Astrocyte (in vitro differentiated cells and primary cell): Measurements from ENCODE around the gene ZMAT1. TPM values are rescaled to one million over a fixed set of nuclear protein-coding genes. Genes with fewer than 3 reads are reported as not detected.

ENCODE experiments used
- DNase-seq: peaks from one replicate; pipeline ENCODE4 v3.0.0-alpha.2; 2010; ENCODE audit warnings: low read depth
- FAIRE-seq: peaks from 2 replicates; lab custom pipeline; 2011; peaks lifted over from hg19 to GRCh38; lab: Jason Lieb, UNC
- H2AFZ ChIP-seq: 2 replicates; pipeline ENCODE4 v1.6.0; 2012; ENCODE audit warnings: low read depth, low read length, inconsistent platforms
- H3K27ac ChIP-seq: 2 replicates; pipeline ENCODE4 v1.5.1; 2011; ENCODE audit warnings: low read depth, low read length, inconsistent platforms
- H3K27me3 ChIP-seq: 2 replicates; pipeline ENCODE4 v1.6.0; 2011; ENCODE audit warnings: low read length, inconsistent platforms; ENCODE audit not compliant: insufficient read depth
- H3K36me3 ChIP-seq: 2 replicates; pipeline ENCODE4 v1.5.1; 2011; ENCODE audit warnings: low read length, inconsistent platforms; ENCODE audit not compliant: insufficient read depth
- H3K4me1 ChIP-seq: 2 replicates; pipeline ENCODE4 v1.5.1; 2011; ENCODE audit warnings: low read length, inconsistent platforms; ENCODE audit not compliant: insufficient read depth
- H3K4me2 ChIP-seq: 2 replicates; pipeline ENCODE4 v1.6.0; 2012; ENCODE audit warnings: low read length, inconsistent platforms
- H3K4me3 ChIP-seq: 2 replicates; pipeline ENCODE4 v1.5.1; 2011; ENCODE audit warnings: low read depth, mild to moderate bottlenecking, low read length, inconsistent platforms; ENCODE audit not compliant: insufficient read depth
- H3K79me2 ChIP-seq: 2 replicates; pipeline ENCODE4 v1.6.0; 2012; ENCODE audit warnings: mild to moderate bottlenecking, low read length, inconsistent platforms; ENCODE audit not compliant: insufficient read depth
- H3K9ac ChIP-seq: 2 replicates; pipeline ENCODE4 v1.6.0; 2012; ENCODE audit warnings: mild to moderate bottlenecking, low read length, inconsistent platforms
- H3K9me3 ChIP-seq: 2 replicates; pipeline ENCODE4 v1.5.1; 2012; ENCODE audit warnings: low read depth, mild to moderate bottlenecking, low read length, inconsistent platforms; ENCODE audit not compliant: insufficient read depth
- H4K20me1 ChIP-seq: 2 replicates; pipeline ENCODE4 v1.6.0; 2012; ENCODE audit warnings: low read length, inconsistent platforms; ENCODE audit not compliant: insufficient read depth
- H3K27ac Mint-ChIP-seq: one replicate; pipeline ENCODE4 v1.8.0; 2021; ENCODE audit warnings: mild to moderate bottlenecking, mixed read lengths; ENCODE audit not compliant: unreplicated experiment
- H3K27me3 Mint-ChIP-seq: one replicate; pipeline ENCODE4 v1.8.0; 2021; ENCODE audit warnings: low read depth, mixed read lengths; ENCODE audit not compliant: unreplicated experiment
- H3K36me3 Mint-ChIP-seq: one replicate; pipeline ENCODE4 v1.8.0; 2021; ENCODE audit warnings: low read depth, mixed read lengths; ENCODE audit not compliant: unreplicated experiment
- H3K4me1 Mint-ChIP-seq: one replicate; pipeline ENCODE4 v1.8.0; 2021; ENCODE audit warnings: low read depth, mixed read lengths; ENCODE audit not compliant: unreplicated experiment
- H3K4me3 Mint-ChIP-seq: one replicate; pipeline ENCODE4 v1.8.0; 2021; ENCODE audit warnings: mild to moderate bottlenecking, moderate library complexity, mixed read lengths; ENCODE audit not compliant: unreplicated experiment
- H3K9me3 Mint-ChIP-seq: one replicate; pipeline ENCODE4 v1.8.0; 2021; ENCODE audit warnings: mild to moderate bottlenecking, mixed read lengths; ENCODE audit not compliant: unreplicated experiment
- CTCF ChIP-seq: IDR thresholded peaks from 2 replicates; pipeline ENCODE4 v1.5.1; 2011; ENCODE audit warnings: low read depth, mild to moderate bottlenecking, inconsistent platforms, low read length, moderate library complexity; ENCODE audit not compliant: insufficient read depth
- EZH2 ChIP-seq: IDR thresholded peaks from 2 replicates; pipeline ENCODE4 v1.6.1; 2012; ENCODE audit warnings: mild to moderate bottlenecking, low read length, inconsistent platforms; ENCODE audit not compliant: insufficient read depth
- total RNA-seq: library from RNA; stranded (reverse); gene quantifications from 2 replicates; pipeline ENCODE4 v1.2.1, GENCODE V29; 2021

The ZMAT1 gene
- total RNA-seq, 1 donor from 2014 or later: 2.0 TPM

- Mint-ChIP-seq H3K9me3 (peaks cover 4% of the 10 kb centered on the region), H3K27me3 (peaks cover 2% of the 10 kb centered on the region), H3K36me3 (no peaks in the 10 kb centered on the region), H3K27ac (no peak overlapping the region), H3K4me3 (no peak overlapping the region), H3K4me1 (peaks cover 5% of the 10 kb centered on the region)
- Histone ChIP-seq H3K4me1 (no peaks in the 10 kb centered on the region), H4K20me1 (no peaks in the 10 kb centered on the region), H3K9me3 (no peaks in the 10 kb centered on the region), H3K36me3 (no peaks in the 10 kb centered on the region), H3K4me2 (no peak overlapping the region), H2AFZ (no peak overlapping the region), H3K79me2 (no peaks in the 10 kb centered on the region), H3K4me3 (no peak overlapping the region), H3K27me3 (no peaks in the 10 kb centered on the region), H3K27ac (no peak overlapping the region), H3K9ac (no peak overlapping the region)
- TF ChIP-seq CTCF: no peak
- TF ChIP-seq EZH2: no peak
- FAIRE-seq: no peak
- no peak for DNase-seq
Observed at GRCh38 chrX:101950581-101950980, 18.8 kb upstream of the ZMAT1 start.

- DNase-seq: no peak
- peaks cover 2% of the 10 kb centered on the region for H3K4me1 Mint-ChIP-seq
- FAIRE-seq: no peak
- peak overlapping the region; percentile 83 for H3K4me3 Mint-ChIP-seq
- Histone ChIP-seq H3K4me3 (no peak overlapping the region), H3K9ac (no peak overlapping the region), H4K20me1 (no peaks in the 10 kb centered on the region), H3K79me2 (no peaks in the 10 kb centered on the region), H3K27me3 (no peaks in the 10 kb centered on the region), H3K36me3 (no peaks in the 10 kb centered on the region), H2AFZ (peak overlapping the region; percentile 26), H3K4me2 (peak overlapping the region; percentile 84), H3K9me3 (no peaks in the 10 kb centered on the region), H3K4me1 (no peaks in the 10 kb centered on the region), H3K27ac (no peak overlapping the region)
- H3K9me3 Mint-ChIP-seq: no peaks in the 10 kb centered on the region
- no peaks in the 10 kb centered on the region for H3K36me3 Mint-ChIP-seq
- TF ChIP-seq EZH2: no peak
- no peaks in the 10 kb centered on the region for H3K27me3 Mint-ChIP-seq
- H3K27ac Mint-ChIP-seq: peak overlapping the region; percentile 78
Observed at GRCh38 chrX:101932249-101932570, 383 bp upstream of the ZMAT1 start.

- Histone ChIP-seq H3K4me2 (peak overlapping the region; percentile 84), H3K27ac (no peak overlapping the region), H3K27me3 (no peaks in the 10 kb centered on the region), H2AFZ (peak overlapping the region; percentile 4), H3K9ac (peak overlapping the region; percentile 38), H3K4me1 (no peaks in the 10 kb centered on the region), H4K20me1 (no peaks in the 10 kb centered on the region), H3K36me3 (no peaks in the 10 kb centered on the region), H3K79me2 (no peaks in the 10 kb centered on the region), H3K4me3 (no peak overlapping the region), H3K9me3 (no peaks in the 10 kb centered on the region)
- TF ChIP-seq CTCF: no peak
- Mint-ChIP-seq H3K9me3 (no peaks in the 10 kb centered on the region), H3K4me1 (peaks cover 2% of the 10 kb centered on the region), H3K27ac (no peak overlapping the region), H3K36me3 (no peaks in the 10 kb centered on the region), H3K4me3 (peak overlapping the region; percentile 85), H3K27me3 (no peaks in the 10 kb centered on the region)
- DNase-seq: no peak
- FAIRE-seq: no peak
Observed at GRCh38 chrX:101931136-101931487, 715 bp downstream of the ZMAT1 start.
